ENCODE measurements around the gene IL17B. TPM values are rescaled to one million over a fixed set of nuclear protein-coding genes. Genes with fewer than 3 reads are reported as not detected.

IL17B gene
- total RNA-seq, 1 donor from 2014 or later, result not detected

GRCh38 chr5:149416987-149417710 lies 38.1 kb upstream of the IL17B start:
- DNase-seq (no peak), ATAC-seq (ENCODE audit: poor library complexity) (no peak)
- intact Hi-C loops (cut with DNase I), result no loop called here

GRCh38 chr5:149415066-149415967 lies 36.2 kb upstream of the IL17B start:
- ATAC-seq (ENCODE audit: poor library complexity) (no peak), DNase-seq (no peak)
- intact Hi-C loops (cut with DNase I), result no loop called here

DNA sequence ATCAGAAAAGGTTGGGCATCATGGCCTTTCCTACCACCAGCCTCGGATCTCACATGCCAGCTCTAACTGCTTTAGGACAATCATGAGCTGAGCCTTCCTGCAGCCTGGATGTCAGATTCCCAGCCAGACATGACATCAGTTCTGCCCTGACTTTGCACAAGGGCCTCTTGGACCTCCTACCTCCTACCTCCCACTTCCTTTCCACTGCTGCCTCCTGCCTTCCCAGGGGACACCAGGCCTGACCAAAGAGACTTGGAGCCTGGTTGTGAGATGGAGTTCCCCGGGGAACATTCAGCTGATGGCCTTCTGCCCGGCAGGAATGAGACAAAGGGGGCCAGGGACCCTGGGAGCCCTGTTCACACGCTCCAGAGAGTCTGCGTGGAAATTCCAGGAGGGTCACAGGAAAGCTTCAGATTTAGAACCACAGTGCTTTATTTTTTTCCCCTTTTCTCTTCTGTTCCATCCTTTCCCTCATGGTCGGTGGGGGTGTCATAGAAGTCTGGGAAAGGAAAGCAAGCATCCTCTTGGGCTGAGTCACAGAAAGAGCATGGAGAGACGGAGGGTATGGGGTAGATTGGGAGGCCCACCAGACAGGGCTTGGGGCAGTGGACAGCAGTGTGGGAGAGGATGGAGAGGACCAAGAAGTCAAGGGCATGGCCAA lies 35.4 kb upstream of the IL17B start:
- ATAC-seq (ENCODE audit: poor library complexity) (peak; percentile 57), DNase-seq (peak; percentile 64)
- intact Hi-C loops (cut with DNase I), result no loop called here

GRCh38 chr5:149413477-149414210 lies 34.6 kb upstream of the IL17B start:
- ATAC-seq (ENCODE audit: poor library complexity), result no peak
- no peak for DNase-seq
- intact Hi-C loops (cut with DNase I), result no loop called here

- intact Hi-C loops (cut with DNase I), result no loop called here
- ATAC-seq (ENCODE audit: poor library complexity) (peak; percentile 22), DNase-seq (peak; percentile 56)
Observed at GRCh38 chr5:149412783-149413476, 33.8 kb upstream of the IL17B start.

DNA sequence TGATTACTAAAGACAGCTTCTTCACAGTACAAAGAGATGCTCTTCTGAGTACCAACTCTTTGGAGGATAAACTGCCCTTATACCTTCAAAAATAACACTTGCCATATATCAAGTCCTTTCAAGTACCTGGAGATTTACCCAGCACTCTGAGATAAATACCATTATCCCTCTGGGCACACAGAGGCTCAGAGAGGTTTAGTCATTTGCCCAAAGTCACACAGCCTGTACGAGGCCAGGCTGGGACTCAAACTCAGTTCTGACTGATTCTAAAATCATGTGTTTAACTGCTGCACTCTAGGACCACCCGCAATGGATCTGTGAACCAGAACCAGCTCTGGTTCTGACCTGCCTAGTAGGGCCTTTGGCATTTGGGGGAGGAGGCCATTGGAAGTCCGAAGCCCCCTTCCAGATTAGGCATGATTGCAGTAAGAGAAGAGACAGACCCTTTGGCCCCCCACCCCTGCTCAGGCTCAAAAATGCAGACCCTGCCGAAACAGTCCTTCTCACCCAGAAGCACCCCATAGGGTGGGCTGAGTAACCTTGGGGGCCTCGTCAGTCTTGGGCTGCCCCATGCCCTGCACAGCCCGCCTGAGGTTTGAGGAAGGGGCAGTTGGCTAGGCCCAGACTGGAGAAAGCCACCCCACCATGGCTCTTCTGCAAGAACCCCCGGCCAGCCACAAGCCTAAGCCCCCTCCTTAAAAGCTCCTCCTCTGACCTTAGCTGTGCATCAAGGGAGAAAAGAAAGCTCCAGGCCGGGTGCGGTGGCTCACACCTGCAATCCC lies 32.8 kb upstream of the IL17B start:
- ATAC-seq (ENCODE audit: poor library complexity) (no peak), DNase-seq (no peak)
- intact Hi-C loops (cut with DNase I), result no loop called here

DNA sequence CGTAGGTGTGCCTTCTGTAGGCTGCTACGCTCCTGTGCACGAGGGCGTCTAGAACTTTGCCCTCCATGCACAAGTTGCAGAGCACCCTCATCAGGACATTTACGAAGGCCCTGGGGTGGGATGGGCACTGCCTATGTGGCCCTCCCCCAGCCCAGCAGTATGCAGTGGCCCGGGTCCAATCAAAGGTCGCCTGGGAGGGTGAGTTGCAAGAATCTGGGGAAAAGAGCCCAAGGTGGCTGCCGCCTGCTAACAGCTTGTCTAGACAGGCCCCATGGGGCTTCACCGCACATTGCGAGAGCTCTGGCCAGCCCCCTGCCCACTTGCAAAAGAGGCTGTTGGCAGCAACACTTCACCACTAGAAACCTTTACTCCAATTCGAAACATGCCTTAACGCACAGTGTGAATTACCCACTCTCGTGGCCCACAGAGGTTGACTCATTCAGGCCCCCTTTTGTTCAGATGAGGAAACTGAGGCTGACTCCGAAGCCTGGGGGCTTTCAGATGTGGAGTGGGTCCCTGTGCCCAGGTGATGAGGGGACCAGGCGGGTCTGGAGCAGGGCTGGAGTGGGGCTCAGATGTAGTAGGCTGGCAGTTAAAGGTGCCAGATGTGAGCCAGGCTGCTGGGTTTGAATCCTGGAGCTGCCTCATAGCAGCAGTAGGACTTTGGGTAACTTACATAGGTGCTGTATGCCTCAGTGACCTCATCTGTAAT lies 31.8 kb upstream of the IL17B start:
- intact Hi-C loops (cut with DNase I), result no loop called here
- DNase-seq (no peak), ATAC-seq (ENCODE audit: poor library complexity) (no peak)

DNA sequence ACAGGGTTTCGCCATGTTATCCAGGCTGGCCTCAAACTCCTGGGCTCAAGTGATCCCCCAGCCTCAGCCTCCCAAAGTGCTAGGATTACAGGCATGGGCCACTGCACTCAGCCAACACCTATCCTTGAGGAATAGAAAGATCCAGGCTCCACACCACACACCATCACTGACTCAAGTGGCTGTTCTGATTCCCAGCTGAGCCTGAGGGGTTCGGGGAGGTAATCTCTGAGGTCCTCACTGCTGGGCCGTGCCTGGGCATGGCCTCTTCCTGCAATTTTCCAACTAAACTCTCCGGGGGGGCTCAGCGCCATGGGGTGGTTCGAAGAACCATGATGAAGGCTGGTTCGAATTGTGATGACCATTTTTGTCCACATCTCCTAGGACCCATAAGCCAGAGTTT lies 31.0 kb upstream of the IL17B start:
- ATAC-seq (ENCODE audit: poor library complexity), result no peak
- intact Hi-C loops (cut with DNase I), result no loop called here
- DNase-seq, result no peak

DNA sequence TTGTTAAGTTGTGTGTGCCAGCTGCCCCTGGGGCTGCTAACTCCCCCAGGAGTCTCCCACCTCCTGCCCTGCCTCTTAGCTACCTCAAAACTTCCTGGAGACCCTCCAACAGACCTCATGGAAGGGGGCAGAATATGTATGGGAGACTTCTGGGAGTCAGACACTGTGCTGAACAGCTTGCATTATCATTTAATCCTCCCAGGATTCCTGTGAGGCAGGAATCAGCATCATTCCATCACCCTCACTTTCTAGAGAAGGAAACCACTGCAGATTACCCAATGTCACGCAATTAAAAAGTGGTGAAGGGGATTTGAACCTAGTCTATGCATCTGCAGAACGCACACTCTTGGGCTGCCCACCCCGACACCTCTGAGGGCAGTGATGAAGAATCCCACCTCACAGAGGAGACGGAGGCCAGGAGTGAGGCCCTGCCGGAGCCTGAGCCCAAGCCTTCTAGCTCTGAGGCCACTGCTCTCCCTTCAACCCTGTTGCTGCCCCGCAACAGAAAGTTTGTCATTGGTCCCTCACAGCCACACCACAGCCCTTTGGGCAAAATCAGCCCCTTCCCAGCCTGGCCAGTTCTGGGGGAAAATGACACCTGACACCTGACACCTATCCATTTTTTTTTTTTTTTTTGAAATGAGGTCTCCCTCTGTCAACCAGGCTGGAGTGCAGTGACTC lies 30.3 kb upstream of the IL17B start:
- DNase-seq (no peak), ATAC-seq (ENCODE audit: poor library complexity) (no peak)
- intact Hi-C loops (cut with DNase I), result no loop called here

DNA sequence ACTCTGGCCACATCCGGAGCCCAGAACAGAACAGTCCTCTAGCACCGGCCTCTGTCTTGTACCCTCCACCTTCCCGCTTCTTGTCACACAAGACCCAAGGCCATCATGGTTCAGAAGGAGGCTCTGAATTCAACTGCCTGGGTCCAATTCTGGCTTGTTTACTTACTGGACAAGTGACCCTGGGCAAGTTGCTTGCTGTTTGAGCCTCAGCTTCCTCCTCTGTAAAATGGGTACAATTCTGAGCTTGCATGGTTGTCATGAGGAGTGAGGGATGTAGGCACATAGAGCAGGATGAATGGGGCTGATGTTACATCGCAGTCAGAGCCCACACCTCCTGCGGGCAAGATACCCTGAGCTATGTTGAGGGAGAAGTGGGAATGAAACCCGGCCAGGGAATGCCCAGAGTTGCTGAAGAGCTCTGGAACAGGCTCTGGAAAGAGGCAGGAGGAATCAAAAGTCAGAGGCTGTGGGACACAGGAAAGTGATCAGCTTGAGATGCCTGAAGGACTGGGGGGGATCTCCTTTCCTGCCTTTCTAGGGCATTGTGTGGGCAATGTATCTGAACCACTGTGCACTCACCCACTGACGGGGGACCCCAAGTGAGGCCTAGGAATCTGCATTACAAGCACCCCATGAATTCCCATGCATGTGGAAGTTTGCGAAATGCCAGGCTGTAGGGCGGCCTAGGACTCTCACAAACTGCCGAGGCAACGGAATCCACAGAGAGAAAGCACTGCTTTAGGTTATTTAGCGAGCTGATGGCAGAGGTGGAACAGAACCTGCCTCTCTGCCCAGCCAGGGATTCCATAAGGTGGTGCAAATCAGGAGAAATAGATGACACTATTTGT lies 29.4 kb upstream of the IL17B start:
- ATAC-seq (ENCODE audit: poor library complexity) (no peak), DNase-seq (no peak)
- intact Hi-C loops (cut with DNase I), result no loop called here

- intact Hi-C loops (cut with DNase I), result no loop called here
- ATAC-seq (ENCODE audit: poor library complexity), result peak; percentile 24
Observed at GRCh38 chr5:149407323-149408251, 28.5 kb upstream of the IL17B start.

GRCh38 chr5:149406979-149407306 lies 27.9 kb upstream of the IL17B start:
- intact Hi-C loops (cut with DNase I), result no loop called here
- ATAC-seq (ENCODE audit: poor library complexity) (no peak), DNase-seq (no peak)

More at GRCh38 chr5:149407323-149408251, 28.5 kb upstream of the IL17B start:
- no peak for DNase-seq

- intact Hi-C loops (cut with DNase I), result no loop called here
Observed at GRCh38 chr5:149406203-149406978, 27.3 kb upstream of the IL17B start.

More at GRCh38 chr5:149406203-149406978, 27.3 kb upstream of the IL17B start:
- DNase-seq (peak; percentile 77), ATAC-seq (ENCODE audit: poor library complexity) (peak; percentile 80)

Data from Right ventricle myocardium superior (tissue), 1 donor.